ENCODE results near the gene NOS3. TPM values are rescaled to one million over a fixed set of nuclear protein-coding genes. Genes with fewer than 3 reads are reported as not detected.

Gene NOS3
- total RNA-seq, 3 donors from 2014 or later (not counting 1 experiment from before 2014, with no cell fraction given) = 2.6 to 5.9 (median 3.8) TPM

DNA sequence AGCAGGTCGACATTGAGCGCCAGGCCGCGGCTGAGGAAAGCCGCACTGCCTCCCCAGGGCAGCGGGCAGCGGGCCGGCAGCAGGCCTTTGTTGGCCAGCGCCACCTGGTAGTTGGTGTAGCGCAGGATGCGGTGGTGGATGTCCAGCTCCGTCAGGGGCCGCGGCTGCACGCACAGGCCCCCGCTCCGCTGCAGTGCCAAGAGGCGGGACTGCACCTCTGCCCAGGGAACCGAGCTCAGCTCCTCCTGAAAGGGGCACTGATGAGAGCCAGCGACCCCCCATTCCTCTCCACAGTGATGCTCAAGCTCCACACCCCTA lies 28.3 kb downstream of the NOS3 start:
- H3K27ac Mint-ChIP-seq = peak overlapping the region in 1 of 2 donors; percentile 77

DNA sequence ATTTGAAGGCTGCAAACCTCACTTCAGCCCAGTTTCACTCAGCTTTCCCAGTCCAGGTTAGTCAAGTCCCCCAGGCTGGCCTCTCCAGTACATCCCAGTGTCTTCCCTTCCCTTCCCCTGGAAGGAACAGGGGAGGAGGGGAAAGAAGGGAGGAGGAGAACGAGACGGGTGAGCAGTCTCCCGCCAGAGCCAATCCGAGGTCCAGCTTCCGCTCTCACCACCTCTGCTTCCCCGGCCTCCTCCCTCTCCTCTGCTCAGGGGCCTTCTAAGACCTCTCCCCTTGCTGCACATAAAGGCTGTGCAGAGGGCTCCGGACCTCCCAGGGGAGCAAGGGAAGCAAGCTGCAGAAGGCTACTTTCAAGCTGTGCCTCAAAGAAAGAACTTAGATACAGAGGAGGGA lies 29.4 kb downstream of the NOS3 start:
- intact Hi-C loops (cut with micrococcal nuclease) = no loop called here
- no peaks in the 10 kb centered on the region for H3K36me3 ChIP-seq (ENCODE audit: control insufficient read depth, insufficient read depth, low read length)
- Mint-ChIP-seq H3K36me3 (no peaks in the 10 kb centered on the region), H3K27ac (no peak overlapping the region), H3K4me3 (no peak overlapping the region), H3K9me3 (no peaks in the 10 kb centered on the region), H3K27me3 (ENCODE audit: low read depth in 2 of 2) (peaks cover 0 to 43% of the 10 kb centered on the region in 2 donors), H3K4me1 (peaks cover 27 to 37% of the 10 kb centered on the region in 2 donors)
- 79% methylated on average over 4 of the region's 7 CpGs for WGBS (ENCODE audit: insufficient coverage)
- DNase-seq = no peak
- H3K4me3 ChIP-seq (ENCODE audit: low read length) = no peak overlapping the region
- TF ChIP-seq, protein P1, sequence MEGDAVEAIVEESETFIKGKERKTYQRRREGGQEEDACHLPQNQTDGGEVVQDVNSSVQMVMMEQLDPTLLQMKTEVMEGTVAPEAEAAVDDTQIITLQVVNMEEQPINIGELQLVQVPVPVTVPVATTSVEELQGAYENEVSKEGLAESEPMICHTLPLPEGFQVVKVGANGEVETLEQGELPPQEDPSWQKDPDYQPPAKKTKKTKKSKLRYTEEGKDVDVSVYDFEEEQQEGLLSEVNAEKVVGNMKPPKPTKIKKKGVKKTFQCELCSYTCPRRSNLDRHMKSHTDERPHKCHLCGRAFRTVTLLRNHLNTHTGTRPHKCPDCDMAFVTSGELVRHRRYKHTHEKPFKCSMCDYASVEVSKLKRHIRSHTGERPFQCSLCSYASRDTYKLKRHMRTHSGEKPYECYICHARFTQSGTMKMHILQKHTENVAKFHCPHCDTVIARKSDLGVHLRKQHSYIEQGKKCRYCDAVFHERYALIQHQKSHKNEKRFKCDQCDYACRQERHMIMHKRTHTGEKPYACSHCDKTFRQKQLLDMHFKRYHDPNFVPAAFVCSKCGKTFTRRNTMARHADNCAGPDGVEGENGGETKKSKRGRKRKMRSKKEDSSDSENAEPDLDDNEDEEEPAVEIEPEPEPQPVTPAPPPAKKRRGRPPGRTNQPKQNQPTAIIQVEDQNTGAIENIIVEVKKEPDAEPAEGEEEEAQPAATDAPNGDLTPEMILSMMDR (IDR thresholded peaks at IDR 0.05) = no peak
- peaks cover 19% of the 10 kb centered on the region for H3K27me3 ChIP-seq (ENCODE audit: control insufficient read depth, insufficient read depth, low read length)
- H3K9me3 ChIP-seq (ENCODE audit: control insufficient read depth, insufficient read depth, low read length) = no peaks in the 10 kb centered on the region
- peaks cover 23% of the 10 kb centered on the region for H3K4me1 ChIP-seq (ENCODE audit: control insufficient read depth, insufficient read depth, low read length)
- ATAC-seq = no peak
- H3K27ac ChIP-seq (ENCODE audit: low read length) = no peak overlapping the region

More for the DNA sequence above, 28.3 kb downstream of the NOS3 start:
- TF ChIP-seq, protein P1 (IDR thresholded peaks at IDR 0.05) = no peak
- Histone ChIP-seq H3K27ac (ENCODE audit: low read length) (no peak overlapping the region), H3K9me3 (ENCODE audit: control insufficient read depth, insufficient read depth, low read length) (no peaks in the 10 kb centered on the region), H3K36me3 (ENCODE audit: control insufficient read depth, insufficient read depth, low read length) (no peaks in the 10 kb centered on the region), H3K27me3 (ENCODE audit: control insufficient read depth, insufficient read depth, low read length) (peaks cover 19% of the 10 kb centered on the region), H3K4me1 (ENCODE audit: control insufficient read depth, insufficient read depth, low read length) (peaks cover 35% of the 10 kb centered on the region), H3K4me3 (ENCODE audit: low read length) (no peak overlapping the region)
- ATAC-seq (no peak), DNase-seq (no peak)
- intact Hi-C loops (cut with micrococcal nuclease) = loop anchor here (5.0 to 10.0 kb wide), 2 partner anchors 57 to 354 kb away; no protein-coding TSS in a partner anchor
- Mint-ChIP-seq H3K36me3 (no peaks in the 10 kb centered on the region), H3K4me1 (peaks cover 36 to 48% of the 10 kb centered on the region in 2 donors), H3K27me3 (ENCODE audit: low read depth in 2 of 2) (peaks cover 0 to 43% of the 10 kb centered on the region in 2 donors), H3K9me3 (no peaks in the 10 kb centered on the region), H3K4me3 (peak overlapping the region; percentile 87)
- WGBS (ENCODE audit: insufficient coverage) = 23% methylated on average over 20 of the region's 20 CpGs

DNA sequence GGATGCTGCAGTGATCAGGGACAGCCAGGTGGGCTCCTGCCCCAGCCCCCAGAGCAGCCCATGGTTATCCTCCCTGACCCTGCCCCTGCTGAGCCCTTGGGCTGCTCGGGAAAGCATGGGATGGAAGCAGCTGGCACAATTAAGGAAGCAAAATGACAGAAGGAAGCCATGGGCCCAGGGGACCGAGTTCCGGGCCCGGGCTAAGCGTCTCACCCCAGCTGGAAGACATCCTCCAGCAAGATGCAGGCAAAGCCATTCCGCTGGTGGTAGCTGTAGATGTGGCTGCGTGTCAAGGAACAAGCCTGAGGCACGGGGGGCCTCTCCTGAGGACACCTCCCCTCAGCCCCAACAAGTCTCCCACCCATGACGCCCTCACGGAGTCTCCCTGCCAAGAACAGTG lies 32.4 kb downstream of the NOS3 start:
- no peak for DNase-seq
- Mint-ChIP-seq H3K27ac (no peak overlapping the region), H3K36me3 (no peaks in the 10 kb centered on the region), H3K4me3 (no peak overlapping the region), H3K27me3 (ENCODE audit: low read depth in 2 of 2) (peaks cover 0 to 35% of the 10 kb centered on the region in 2 donors), H3K9me3 (no peaks in the 10 kb centered on the region), H3K4me1 (peaks cover 23% of the 10 kb centered on the region in 2 donors)
- H3K27me3 ChIP-seq (ENCODE audit: control insufficient read depth, insufficient read depth, low read length) = peaks cover 19% of the 10 kb centered on the region
- no peaks in the 10 kb centered on the region for H3K9me3 ChIP-seq (ENCODE audit: control insufficient read depth, insufficient read depth, low read length)
- ATAC-seq = no peak
- TF ChIP-seq, protein P1 (IDR thresholded peaks at IDR 0.05) = no peak
- H3K27ac ChIP-seq (ENCODE audit: low read length) = no peak overlapping the region
- H3K4me1 ChIP-seq (ENCODE audit: control insufficient read depth, insufficient read depth, low read length) = peaks cover 21% of the 10 kb centered on the region
- no peak overlapping the region for H3K4me3 ChIP-seq (ENCODE audit: low read length)
- no peaks in the 10 kb centered on the region for H3K36me3 ChIP-seq (ENCODE audit: control insufficient read depth, insufficient read depth, low read length)
- 84% methylated on average over 10 of the region's 10 CpGs for WGBS (ENCODE audit: insufficient coverage)
- intact Hi-C loops (cut with micrococcal nuclease) = no loop called here

DNA sequence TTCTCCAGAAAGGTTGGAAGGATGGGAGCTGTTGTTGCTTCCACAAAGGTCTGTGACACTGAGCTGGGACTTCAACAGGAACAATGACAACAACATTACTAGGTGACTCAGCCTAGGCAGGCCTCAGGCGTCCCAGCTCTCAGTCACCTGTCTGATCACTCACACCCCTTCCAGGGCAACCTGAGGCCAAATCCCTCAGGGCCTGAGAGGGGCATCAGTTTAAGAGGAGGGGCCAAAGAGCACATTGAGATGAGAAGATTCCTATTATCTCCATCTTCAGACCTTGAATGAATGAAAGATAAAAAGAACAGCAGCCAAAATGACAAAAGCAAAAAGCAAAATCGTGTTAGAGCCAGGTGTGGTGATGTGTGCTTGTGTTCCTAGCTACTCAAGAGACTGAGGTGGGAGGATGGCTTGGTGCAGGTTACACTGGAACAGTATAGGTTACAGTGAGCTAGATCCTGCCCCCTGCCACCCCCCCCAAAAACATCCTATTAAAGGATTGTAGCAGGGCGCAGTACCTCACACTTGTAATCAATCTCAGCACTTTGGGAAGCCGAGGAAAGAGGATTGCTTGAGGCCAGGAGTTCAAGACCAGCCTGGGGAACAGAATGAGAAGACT lies 33.7 kb downstream of the NOS3 start, which contains the start of gene ATG9B:
ATG9B (minus strand) TSS at position 60 of the 622 bp plus-strand sequence. CDS start 71 bp downstream, outside the sequence.
- intact Hi-C loops (cut with micrococcal nuclease) = no loop called here
- Histone ChIP-seq H3K27me3 (ENCODE audit: control insufficient read depth, insufficient read depth, low read length) (peaks cover 13% of the 10 kb centered on the region), H3K4me1 (ENCODE audit: control insufficient read depth, insufficient read depth, low read length) (peaks cover 19% of the 10 kb centered on the region), H3K36me3 (ENCODE audit: control insufficient read depth, insufficient read depth, low read length) (no peaks in the 10 kb centered on the region), H3K27ac (ENCODE audit: low read length) (no peak within 1 kb of the TSS), H3K4me3 (ENCODE audit: low read length) (no peak within 1 kb of the TSS), H3K9me3 (ENCODE audit: control insufficient read depth, insufficient read depth, low read length) (no peaks in the 10 kb centered on the region)
- ATAC-seq = no peak
- no peak within 1 kb of the TSS for H3K4me3 Mint-ChIP-seq
- H3K9me3 Mint-ChIP-seq = no peaks in the 10 kb centered on the region
- H3K36me3 Mint-ChIP-seq = no peaks in the 10 kb centered on the region
- peaks cover 0 to 24% of the 10 kb centered on the region in 2 donors for H3K27me3 Mint-ChIP-seq (ENCODE audit: low read depth in 2 of 2)
- TF ChIP-seq, protein P1 (IDR thresholded peaks at IDR 0.05) = no peak
- DNase-seq = no peak
- H3K4me1 Mint-ChIP-seq = peaks cover 16 to 18% of the 10 kb centered on the region in 2 donors
- 92% methylated on average over 4 of the region's 4 CpGs for WGBS (ENCODE audit: insufficient coverage)
- H3K27ac Mint-ChIP-seq = no peak within 1 kb of the TSS
